ENCODE measurements around the gene SLC6A8. TPM values are rescaled to one million over a fixed set of nuclear protein-coding genes. Genes with fewer than 3 reads are reported as not detected.
"Not testable (repeated sequence)": the region's sequence is repeated elsewhere in the genome, so short reads cannot be mapped to it uniquely, and the experiment has no call there.

The SLC6A8 gene
- total RNA-seq, 1 donor from 2014 or later: 94.1 TPM

DNA sequence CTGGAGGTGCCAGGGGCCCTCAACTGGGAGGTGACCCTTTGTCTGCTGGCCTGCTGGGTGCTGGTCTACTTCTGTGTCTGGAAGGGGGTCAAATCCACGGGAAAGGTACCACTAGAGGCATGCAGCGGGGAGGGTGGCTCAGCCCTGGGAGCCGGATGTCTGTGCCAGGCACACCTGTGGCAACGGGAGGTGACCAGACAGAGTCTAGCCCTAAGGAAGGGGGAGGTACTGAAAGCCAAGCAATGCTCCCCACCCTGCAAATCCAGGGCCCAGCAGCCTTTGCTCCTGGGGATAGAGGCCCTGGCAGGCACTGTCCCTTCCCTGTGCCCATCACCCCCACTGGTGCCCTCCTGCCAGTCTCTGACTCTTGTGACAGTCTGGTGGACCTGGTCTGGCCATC is 4.3 kb downstream of the SLC6A8 start:
- H3K27me3 Mint-ChIP-seq (ENCODE audit: insufficient read depth, low read depth): peaks cover 3% of the 10 kb centered on the region
- peaks cover 3% of the 10 kb centered on the region for H3F3A ChIP-seq (ENCODE audit: low read depth)
- DNase-seq (ENCODE audit: low spot score): no peak
- no peaks in the 10 kb centered on the region for H3K36me3 Mint-ChIP-seq
- no peaks in the 10 kb centered on the region for H3K36me3 ChIP-seq
- peaks cover 47% of the 10 kb centered on the region for H3K79me2 ChIP-seq (ENCODE audit: low read depth)
- no peak overlapping the region for H2AFZ ChIP-seq (replicated peaks)
- no peaks in the 10 kb centered on the region for H3K9me3 ChIP-seq (ENCODE audit: low read depth)
- H3K4me1 ChIP-seq: no peaks in the 10 kb centered on the region
- H3K4me2 ChIP-seq: no peak overlapping the region
- no peak overlapping the region for H3K9ac ChIP-seq
- H3K4me1 Mint-ChIP-seq: peaks cover 8% of the 10 kb centered on the region
- peaks cover 9% of the 10 kb centered on the region for H3K9me3 Mint-ChIP-seq
- no peaks in the 10 kb centered on the region for H3K27me3 ChIP-seq
- H3K27ac ChIP-seq: no peak overlapping the region
- H3K27ac Mint-ChIP-seq: no peak overlapping the region
- peak overlapping the region; percentile 19 for H3K4me3 ChIP-seq
- no peak overlapping the region for H3K4me3 Mint-ChIP-seq
- H4K20me1 ChIP-seq (ENCODE audit: low read depth): peaks cover 80% of the 10 kb centered on the region
- TF ChIP-seq, protein P1, sequence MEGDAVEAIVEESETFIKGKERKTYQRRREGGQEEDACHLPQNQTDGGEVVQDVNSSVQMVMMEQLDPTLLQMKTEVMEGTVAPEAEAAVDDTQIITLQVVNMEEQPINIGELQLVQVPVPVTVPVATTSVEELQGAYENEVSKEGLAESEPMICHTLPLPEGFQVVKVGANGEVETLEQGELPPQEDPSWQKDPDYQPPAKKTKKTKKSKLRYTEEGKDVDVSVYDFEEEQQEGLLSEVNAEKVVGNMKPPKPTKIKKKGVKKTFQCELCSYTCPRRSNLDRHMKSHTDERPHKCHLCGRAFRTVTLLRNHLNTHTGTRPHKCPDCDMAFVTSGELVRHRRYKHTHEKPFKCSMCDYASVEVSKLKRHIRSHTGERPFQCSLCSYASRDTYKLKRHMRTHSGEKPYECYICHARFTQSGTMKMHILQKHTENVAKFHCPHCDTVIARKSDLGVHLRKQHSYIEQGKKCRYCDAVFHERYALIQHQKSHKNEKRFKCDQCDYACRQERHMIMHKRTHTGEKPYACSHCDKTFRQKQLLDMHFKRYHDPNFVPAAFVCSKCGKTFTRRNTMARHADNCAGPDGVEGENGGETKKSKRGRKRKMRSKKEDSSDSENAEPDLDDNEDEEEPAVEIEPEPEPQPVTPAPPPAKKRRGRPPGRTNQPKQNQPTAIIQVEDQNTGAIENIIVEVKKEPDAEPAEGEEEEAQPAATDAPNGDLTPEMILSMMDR (IDR thresholded peaks at IDR 0.05): no peak
- no peak for TF ChIP-seq EZH2 (IDR thresholded peaks at IDR 0.05)
- no peak for TF ChIP-seq EZH2phosphoT487 (IDR thresholded peaks at IDR 0.05)

DNA sequence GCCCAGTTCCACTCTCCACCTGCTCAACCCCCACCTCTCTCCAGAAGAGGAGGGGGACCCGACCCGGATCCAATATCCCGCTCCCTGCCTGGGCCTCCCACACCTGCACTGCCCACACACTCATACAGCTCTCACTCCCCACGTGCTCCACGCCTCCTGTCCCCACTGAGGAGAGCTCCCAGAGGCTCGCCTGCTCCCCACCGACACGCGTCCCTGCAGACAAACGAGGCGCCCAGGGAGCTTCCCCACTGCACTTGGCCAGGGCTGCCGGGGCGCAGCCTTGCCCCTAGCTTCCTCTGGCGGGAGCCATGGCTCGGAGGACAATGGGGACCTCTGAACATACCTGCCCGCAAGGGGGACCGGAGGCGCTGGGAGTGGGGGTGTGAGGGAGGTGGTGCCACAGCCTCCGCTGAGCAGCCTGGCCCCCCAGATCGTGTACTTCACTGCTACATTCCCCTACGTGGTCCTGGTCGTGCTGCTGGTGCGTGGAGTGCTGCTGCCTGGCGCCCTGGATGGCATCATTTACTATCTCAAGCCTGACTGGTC is 5.0 kb downstream of the SLC6A8 start:
- no peaks in the 10 kb centered on the region for H3K9me3 ChIP-seq (ENCODE audit: low read depth)
- no peaks in the 10 kb centered on the region for H3K36me3 ChIP-seq
- peaks cover 6% of the 10 kb centered on the region for H3F3A ChIP-seq (ENCODE audit: low read depth)
- no peak overlapping the region for H3K9ac ChIP-seq
- Mint-ChIP-seq H3K4me1 (peaks cover 8% of the 10 kb centered on the region), H3K4me3 (peak overlapping the region; percentile 65), H3K27ac (no peak overlapping the region), H3K36me3 (no peaks in the 10 kb centered on the region), H3K27me3 (ENCODE audit: insufficient read depth, low read depth) (peaks cover 3% of the 10 kb centered on the region), H3K9me3 (peaks cover 15% of the 10 kb centered on the region)
- no peaks in the 10 kb centered on the region for H3K4me1 ChIP-seq
- H3K4me3 ChIP-seq: no peak overlapping the region
- no peak overlapping the region for H3K27ac ChIP-seq
- H4K20me1 ChIP-seq (ENCODE audit: low read depth): peaks cover 84% of the 10 kb centered on the region
- H2AFZ ChIP-seq (replicated peaks): no peak overlapping the region
- H3K79me2 ChIP-seq (ENCODE audit: low read depth): peaks cover 47% of the 10 kb centered on the region
- H3K4me2 ChIP-seq: no peak overlapping the region
- H3K27me3 ChIP-seq: no peaks in the 10 kb centered on the region
- TF ChIP-seq EZH2phosphoT487 (IDR thresholded peaks at IDR 0.05) (no peak), EZH2 (IDR thresholded peaks at IDR 0.05) (no peak)
- TF ChIP-seq, protein P1 (IDR thresholded peaks at IDR 0.05): no peak
- no peak for DNase-seq (ENCODE audit: low spot score)

DNA sequence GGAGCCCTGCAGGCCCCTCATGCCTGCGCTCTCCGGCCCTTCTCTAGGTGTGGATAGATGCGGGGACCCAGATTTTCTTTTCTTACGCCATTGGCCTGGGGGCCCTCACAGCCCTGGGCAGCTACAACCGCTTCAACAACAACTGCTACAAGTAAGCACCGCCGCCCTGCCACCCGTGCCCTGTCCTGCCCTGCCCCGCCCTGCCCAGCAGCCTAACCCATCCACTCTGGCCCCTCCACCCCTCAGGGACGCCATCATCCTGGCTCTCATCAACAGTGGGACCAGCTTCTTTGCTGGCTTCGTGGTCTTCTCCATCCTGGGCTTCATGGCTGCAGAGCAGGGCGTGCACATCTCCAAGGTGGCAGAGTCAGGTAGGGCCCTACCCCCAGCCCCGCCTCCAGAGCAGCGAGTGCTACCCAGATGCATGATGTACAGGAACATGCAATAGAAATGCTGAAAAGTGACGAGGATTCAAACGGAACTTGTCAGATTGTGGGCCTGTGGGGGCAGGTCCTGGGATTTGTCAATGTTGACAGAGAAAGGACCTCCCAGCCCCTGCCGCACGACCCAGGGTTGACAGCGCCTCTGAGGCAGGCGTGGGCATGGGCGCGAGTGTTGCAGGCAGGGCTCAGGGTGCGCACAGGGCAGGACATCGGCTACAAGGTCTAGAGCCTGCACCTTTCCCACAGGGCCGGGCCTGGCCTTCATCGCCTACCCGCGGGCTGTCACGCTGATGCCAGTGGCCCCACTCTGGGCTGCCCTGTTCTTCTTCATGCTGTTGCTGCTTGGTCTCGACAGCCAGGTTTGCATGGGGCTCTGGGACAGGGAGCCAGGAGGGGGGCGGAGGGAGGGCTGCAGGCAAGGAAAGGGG is 5.7 kb downstream of the SLC6A8 start:
- Histone ChIP-seq H3K79me2 (ENCODE audit: low read depth) (peaks cover 46% of the 10 kb centered on the region), H3K4me2 (no peak overlapping the region), H3K4me3 (no peak overlapping the region), H3K36me3 (no peaks in the 10 kb centered on the region), H3K27me3 (no peaks in the 10 kb centered on the region), H3K4me1 (no peaks in the 10 kb centered on the region), H2AFZ (replicated peaks) (no peak overlapping the region), H4K20me1 (ENCODE audit: low read depth) (peaks cover 84% of the 10 kb centered on the region), H3K9ac (no peak overlapping the region), H3K27ac (no peak overlapping the region), H3F3A (ENCODE audit: low read depth) (peaks cover 6% of the 10 kb centered on the region), H3K9me3 (ENCODE audit: low read depth) (no peaks in the 10 kb centered on the region)
- peaks cover 17% of the 10 kb centered on the region for H3K9me3 Mint-ChIP-seq
- no peak overlapping the region for H3K27ac Mint-ChIP-seq
- peaks cover 3% of the 10 kb centered on the region for H3K27me3 Mint-ChIP-seq (ENCODE audit: insufficient read depth, low read depth)
- peaks cover 8% of the 10 kb centered on the region for H3K4me1 Mint-ChIP-seq
- H3K4me3 Mint-ChIP-seq: no peak overlapping the region
- DNase-seq (ENCODE audit: low spot score): no peak
- H3K36me3 Mint-ChIP-seq: no peaks in the 10 kb centered on the region
- TF ChIP-seq, protein P1 (IDR thresholded peaks at IDR 0.05): no peak
- TF ChIP-seq EZH2phosphoT487 (IDR thresholded peaks at IDR 0.05): no peak
- no peak for TF ChIP-seq EZH2 (IDR thresholded peaks at IDR 0.05)

DNA sequence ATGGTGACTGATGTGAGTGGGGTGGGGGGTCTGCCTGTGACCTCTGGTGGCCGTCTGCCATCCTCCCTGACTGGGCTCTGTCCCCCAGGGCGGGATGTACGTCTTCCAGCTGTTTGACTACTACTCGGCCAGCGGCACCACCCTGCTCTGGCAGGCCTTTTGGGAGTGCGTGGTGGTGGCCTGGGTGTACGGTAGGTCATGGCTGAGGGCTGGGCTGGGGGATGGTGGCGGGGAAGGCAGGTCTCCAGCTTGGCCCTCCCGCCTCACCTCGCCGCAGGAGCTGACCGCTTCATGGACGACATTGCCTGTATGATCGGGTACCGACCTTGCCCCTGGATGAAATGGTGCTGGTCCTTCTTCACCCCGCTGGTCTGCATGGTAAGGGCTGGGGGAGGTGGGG is 6.5 kb downstream of the SLC6A8 start:
- not testable (repeated sequence) for H3F3A ChIP-seq (ENCODE audit: low read depth); H3K27me3 ChIP-seq; H3K27me3 Mint-ChIP-seq (ENCODE audit: insufficient read depth, low read depth); H2AFZ ChIP-seq (replicated peaks); H3K27ac ChIP-seq; H3K4me1 Mint-ChIP-seq; H3K4me3 Mint-ChIP-seq; H3K9me3 ChIP-seq (ENCODE audit: low read depth); H3K36me3 Mint-ChIP-seq; H3K27ac Mint-ChIP-seq; H3K4me2 ChIP-seq; H3K4me1 ChIP-seq; H3K9ac ChIP-seq; H3K4me3 ChIP-seq; DNase-seq (ENCODE audit: low spot score); H3K36me3 ChIP-seq
- peaks cover 22% of the 10 kb centered on the region for H3K9me3 Mint-ChIP-seq
- Histone ChIP-seq H3K79me2 (ENCODE audit: low read depth) (peaks cover 38% of the 10 kb centered on the region), H4K20me1 (ENCODE audit: low read depth) (peaks cover 80% of the 10 kb centered on the region)

Measured in neural progenitor cell (in vitro differentiated cells).